BLaER1 treated with 17β-estradiol and CSF1 and Interleukin-3, amounts not matched to agents 10 nM and 100 nM (cell line): ENCODE results near the gene LYPD6B.

Experiments
- H3K27ac ChIP-seq, 11 experiments: shearing (Covaris generic); formaldehyde crosslinking; 2 replicates each; pipeline ENCODE4 v1.8.1; 2022
- H3K27me3 ChIP-seq, 11 experiments: shearing (Covaris generic); formaldehyde crosslinking; 2 replicates each; pipeline ENCODE4 v1.8.1; 2022
- H3K36me3 ChIP-seq, 11 experiments: shearing (Covaris generic); formaldehyde crosslinking; 2 replicates each; pipeline ENCODE4 v1.8.1; 2022
- H3K4me1 ChIP-seq, 10 experiments: shearing (Covaris generic); formaldehyde crosslinking; 2 replicates each; pipeline ENCODE4 v1.8.1; 2022
- H3K4me2 ChIP-seq, 11 experiments: shearing (Covaris generic); formaldehyde crosslinking; 2 replicates each; pipeline ENCODE4 v1.8.1; 2022
- H3K4me3 ChIP-seq, 10 experiments: shearing (Covaris generic); formaldehyde crosslinking; 2 replicates each; pipeline ENCODE4 v1.8.1; 2022
- H3K9ac ChIP-seq, 11 experiments: shearing (Covaris generic); formaldehyde crosslinking; 2 replicates each; pipeline ENCODE4 v1.8.1; 2022
- H3K9me3 ChIP-seq, 11 experiments: shearing (Covaris generic); formaldehyde crosslinking; replicated peaks in 1 of 11; 2 replicates each; pipeline ENCODE4 v1.8.1; 2022
- H4K20me1 ChIP-seq, 11 experiments: shearing (Covaris generic); formaldehyde crosslinking; 2 replicates each; pipeline ENCODE4 v1.8.1; 2022
- Cebpa-rat ChIP-seq, 11 experiments: shearing (Covaris generic); IDR thresholded peaks; 2 replicates each; pipeline ENCODE4 v1.8.1; 2022

The LYPD6B gene

GRCh38 chr2:149258531-149258930 is 220.0 kb downstream of the LYPD6B start:
- no peaks in the 10 kb centered on the region for H3K4me1 ChIP-seq
- no peak for TF ChIP-seq Cebpa-rat (IDR thresholded peaks at IDR 0.05)
- peaks cover 0 to 35% (median 10%) of the 10 kb centered on the region in 11 experiments; a peak in 12 of 22 replicates for H3K9me3 ChIP-seq

GRCh38 chr2:149259136-149259535 is 220.6 kb downstream of the LYPD6B start:
- Histone ChIP-seq H3K36me3 (no peaks in the 10 kb centered on the region), H4K20me1 (no peaks in the 10 kb centered on the region; a peak in 1 of 22 replicates), H3K9me3 (peaks cover 0 to 29% (median 10%) of the 10 kb centered on the region in 11 experiments; a peak in 11 of 22 replicates), H3K9ac (no peak overlapping the region), H3K4me2 (no peak overlapping the region), H3K4me1 (no peaks in the 10 kb centered on the region), H3K27ac (no peak overlapping the region), H3K27me3 (no peaks in the 10 kb centered on the region), H3K4me3 (no peak overlapping the region)
- TF ChIP-seq Cebpa-rat (IDR thresholded peaks at IDR 0.05) = no peak

More at GRCh38 chr2:149258531-149258930, 220.0 kb downstream of the LYPD6B start:
- Histone ChIP-seq H3K9ac (no peak overlapping the region), H3K4me2 (no peak overlapping the region), H3K4me3 (no peak overlapping the region), H4K20me1 (no peaks in the 10 kb centered on the region; a peak in 1 of 22 replicates), H3K27me3 (no peaks in the 10 kb centered on the region), H3K27ac (no peak overlapping the region), H3K36me3 (no peaks in the 10 kb centered on the region)

GRCh38 chr2:149261692-149262091 is 223.2 kb downstream of the LYPD6B start:
- Histone ChIP-seq H3K4me2 (no peak overlapping the region), H3K4me3 (no peak overlapping the region), H3K4me1 (no peaks in the 10 kb centered on the region), H3K9ac (no peak overlapping the region), H3K27me3 (no peaks in the 10 kb centered on the region), H3K36me3 (no peaks in the 10 kb centered on the region), H4K20me1 (no peaks in the 10 kb centered on the region; a peak in 1 of 22 replicates), H3K9me3 (peaks cover 0 to 6% (median 0%) of the 10 kb centered on the region in 11 experiments; a peak in 1 of 22 replicates), H3K27ac (no peak overlapping the region)
- no peak for TF ChIP-seq Cebpa-rat (IDR thresholded peaks at IDR 0.05)
